ENCODE results near the gene DHX15. TPM values are rescaled to one million over a fixed set of nuclear protein-coding genes. Genes with fewer than 3 reads are reported as not detected.

The DHX15 gene
- total RNA-seq, 1 donor from 2014 or later = 165 TPM

- Histone ChIP-seq H3K36me3 (ENCODE audit: control insufficient read depth in 3 of 3, insufficient read depth in 3 of 3, low read length in 3 of 3) (peaks cover 4 to 10% (median 4%) of the 10 kb centered on the region in 3 donors), H3K9ac (ENCODE audit: low read depth in 1 of 3, low read length in 3 of 3) (no peak overlapping the region), H3K9me3 (ENCODE audit: control insufficient read depth in 3 of 3, low read length in 3 of 3) (no peaks in the 10 kb centered on the region), H3K4me1 (ENCODE audit: control insufficient read depth in 3 of 3, insufficient read depth in 3 of 3, low read length in 3 of 3) (peaks cover 4 to 11% (median 10%) of the 10 kb centered on the region in 3 donors), H3K27me3 (ENCODE audit: control insufficient read depth in 3 of 3, insufficient read depth in 3 of 3, low read length in 3 of 3) (no peaks in the 10 kb centered on the region), H3K4me3 (ENCODE audit: low read length in 3 of 3) (no peak overlapping the region), H3K27ac (ENCODE audit: low read depth, low read length) (no peak overlapping the region)
Observed at GRCh38 chr4:24569662-24570061, 14.7 kb downstream of the DHX15 start.

GRCh38 chr4:24568425-24568824 is 15.9 kb downstream of the DHX15 start:
- no peak overlapping the region for H3K27ac ChIP-seq (ENCODE audit: low read depth, low read length)
- H3K4me1 ChIP-seq (ENCODE audit: control insufficient read depth in 3 of 3, insufficient read depth in 3 of 3, low read length in 3 of 3) = peaks cover 6 to 11% (median 10%) of the 10 kb centered on the region in 3 donors
- H3K36me3 ChIP-seq (ENCODE audit: control insufficient read depth in 3 of 3, insufficient read depth in 3 of 3, low read length in 3 of 3) = peaks cover under 1 to 7% (median 4%) of the 10 kb centered on the region in 3 donors
- no peaks in the 10 kb centered on the region for H3K27me3 ChIP-seq (ENCODE audit: control insufficient read depth in 3 of 3, insufficient read depth in 3 of 3, low read length in 3 of 3)
- no peak overlapping the region for H3K9ac ChIP-seq (ENCODE audit: low read depth in 1 of 3, low read length in 3 of 3)
- H3K4me3 ChIP-seq (ENCODE audit: low read length in 3 of 3) = no peak overlapping the region
- no peaks in the 10 kb centered on the region for H3K9me3 ChIP-seq (ENCODE audit: control insufficient read depth in 3 of 3, low read length in 3 of 3)

GRCh38 chr4:24565054-24565453 is 19.3 kb downstream of the DHX15 start:
- Histone ChIP-seq H3K9me3 (ENCODE audit: control insufficient read depth in 3 of 3, low read length in 3 of 3) (no peaks in the 10 kb centered on the region), H3K27me3 (ENCODE audit: control insufficient read depth in 3 of 3, insufficient read depth in 3 of 3, low read length in 3 of 3) (no peaks in the 10 kb centered on the region), H3K9ac (ENCODE audit: low read depth in 1 of 3, low read length in 3 of 3) (no peak overlapping the region), H3K4me1 (ENCODE audit: control insufficient read depth in 3 of 3, insufficient read depth in 3 of 3, low read length in 3 of 3) (peaks cover 3 to 9% (median 5%) of the 10 kb centered on the region in 3 donors), H3K27ac (ENCODE audit: low read depth, low read length) (no peak overlapping the region), H3K36me3 (ENCODE audit: control insufficient read depth in 3 of 3, insufficient read depth in 3 of 3, low read length in 3 of 3) (peaks cover 0 to 2% (median 0%) of the 10 kb centered on the region in 3 donors), H3K4me3 (ENCODE audit: low read length in 3 of 3) (no peak overlapping the region)

- Histone ChIP-seq H3K36me3 (ENCODE audit: control insufficient read depth in 3 of 3, insufficient read depth in 3 of 3, low read length in 3 of 3) (no peaks in the 10 kb centered on the region), H3K4me1 (ENCODE audit: control insufficient read depth in 3 of 3, insufficient read depth in 3 of 3, low read length in 3 of 3) (peaks cover 3 to 5% (median 5%) of the 10 kb centered on the region in 3 donors), H3K9ac (ENCODE audit: low read depth in 1 of 3, low read length in 3 of 3) (no peak overlapping the region), H3K27me3 (ENCODE audit: control insufficient read depth in 3 of 3, insufficient read depth in 3 of 3, low read length in 3 of 3) (no peaks in the 10 kb centered on the region), H3K9me3 (ENCODE audit: control insufficient read depth in 3 of 3, low read length in 3 of 3) (no peaks in the 10 kb centered on the region), H3K4me3 (ENCODE audit: low read length in 3 of 3) (no peak overlapping the region), H3K27ac (ENCODE audit: low read depth, low read length) (no peak overlapping the region)
Observed at GRCh38 chr4:24564488-24564887, 19.9 kb downstream of the DHX15 start.

GRCh38 chr4:24561438-24562139 is 22.8 kb downstream of the DHX15 start:
- Histone ChIP-seq H3K27ac (ENCODE audit: low read depth, low read length) (no peak overlapping the region), H3K27me3 (ENCODE audit: control insufficient read depth in 3 of 3, insufficient read depth in 3 of 3, low read length in 3 of 3) (no peaks in the 10 kb centered on the region), H3K4me3 (ENCODE audit: low read length in 3 of 3) (no peak overlapping the region), H3K4me1 (ENCODE audit: control insufficient read depth in 3 of 3, insufficient read depth in 3 of 3, low read length in 3 of 3) (peaks cover 4 to 14% (median 5%) of the 10 kb centered on the region in 3 donors), H3K9me3 (ENCODE audit: control insufficient read depth in 3 of 3, low read length in 3 of 3) (no peaks in the 10 kb centered on the region), H3K9ac (ENCODE audit: low read depth in 1 of 3, low read length in 3 of 3) (no peak overlapping the region), H3K36me3 (ENCODE audit: control insufficient read depth in 3 of 3, insufficient read depth in 3 of 3, low read length in 3 of 3) (no peaks in the 10 kb centered on the region)

- Histone ChIP-seq H3K9me3 (ENCODE audit: control insufficient read depth in 3 of 3, low read length in 3 of 3) (no peaks in the 10 kb centered on the region), H3K36me3 (ENCODE audit: control insufficient read depth in 3 of 3, insufficient read depth in 3 of 3, low read length in 3 of 3) (no peaks in the 10 kb centered on the region), H3K27ac (ENCODE audit: low read depth, low read length) (no peak overlapping the region), H3K4me3 (ENCODE audit: low read length in 3 of 3) (no peak overlapping the region), H3K4me1 (ENCODE audit: control insufficient read depth in 3 of 3, insufficient read depth in 3 of 3, low read length in 3 of 3) (peaks cover 2 to 10% (median 5%) of the 10 kb centered on the region in 3 donors), H3K9ac (ENCODE audit: low read depth in 1 of 3, low read length in 3 of 3) (no peak overlapping the region), H3K27me3 (ENCODE audit: control insufficient read depth in 3 of 3, insufficient read depth in 3 of 3, low read length in 3 of 3) (no peaks in the 10 kb centered on the region)
Observed at GRCh38 chr4:24560868-24561368, 23.4 kb downstream of the DHX15 start.

- Histone ChIP-seq H3K9me3 (ENCODE audit: control insufficient read depth in 3 of 3, low read length in 3 of 3) (no peaks in the 10 kb centered on the region), H3K4me1 (ENCODE audit: control insufficient read depth in 3 of 3, insufficient read depth in 3 of 3, low read length in 3 of 3) (peaks cover 2 to 9% (median 7%) of the 10 kb centered on the region in 3 donors), H3K4me3 (ENCODE audit: low read length in 3 of 3) (no peak overlapping the region), H3K27ac (ENCODE audit: low read depth, low read length) (no peak overlapping the region), H3K27me3 (ENCODE audit: control insufficient read depth in 3 of 3, insufficient read depth in 3 of 3, low read length in 3 of 3) (no peaks in the 10 kb centered on the region), H3K36me3 (ENCODE audit: control insufficient read depth in 3 of 3, insufficient read depth in 3 of 3, low read length in 3 of 3) (no peaks in the 10 kb centered on the region), H3K9ac (ENCODE audit: low read depth in 1 of 3, low read length in 3 of 3) (no peak overlapping the region)
Observed at GRCh38 chr4:24559889-24560288, 24.5 kb downstream of the DHX15 start.

GRCh38 chr4:24559032-24559821 is 25.1 kb downstream of the DHX15 start:
- H3K36me3 ChIP-seq (ENCODE audit: control insufficient read depth in 3 of 3, insufficient read depth in 3 of 3, low read length in 3 of 3) = peaks cover 0 to 3% (median 0%) of the 10 kb centered on the region in 3 donors
- no peak overlapping the region for H3K4me3 ChIP-seq (ENCODE audit: low read length in 3 of 3)
- no peak overlapping the region for H3K9ac ChIP-seq (ENCODE audit: low read depth in 1 of 3, low read length in 3 of 3)
- H3K4me1 ChIP-seq (ENCODE audit: control insufficient read depth in 3 of 3, insufficient read depth in 3 of 3, low read length in 3 of 3) = peaks cover 2 to 9% (median 4%) of the 10 kb centered on the region in 3 donors
- no peaks in the 10 kb centered on the region for H3K27me3 ChIP-seq (ENCODE audit: control insufficient read depth in 3 of 3, insufficient read depth in 3 of 3, low read length in 3 of 3)
- H3K9me3 ChIP-seq (ENCODE audit: control insufficient read depth in 3 of 3, low read length in 3 of 3) = no peaks in the 10 kb centered on the region
- no peak overlapping the region for H3K27ac ChIP-seq (ENCODE audit: low read depth, low read length)

- H3K9me3 ChIP-seq (ENCODE audit: control insufficient read depth in 3 of 3, low read length in 3 of 3) = no peaks in the 10 kb centered on the region
- H3K36me3 ChIP-seq (ENCODE audit: control insufficient read depth in 3 of 3, insufficient read depth in 3 of 3, low read length in 3 of 3) = peaks cover 0 to 6% (median 0%) of the 10 kb centered on the region in 3 donors
- no peak overlapping the region for H3K9ac ChIP-seq (ENCODE audit: low read depth in 1 of 3, low read length in 3 of 3)
- no peak overlapping the region for H3K27ac ChIP-seq (ENCODE audit: low read depth, low read length)
- H3K4me1 ChIP-seq (ENCODE audit: control insufficient read depth in 3 of 3, insufficient read depth in 3 of 3, low read length in 3 of 3) = peaks cover 2 to 9% (median 4%) of the 10 kb centered on the region in 3 donors
- no peaks in the 10 kb centered on the region for H3K27me3 ChIP-seq (ENCODE audit: control insufficient read depth in 3 of 3, insufficient read depth in 3 of 3, low read length in 3 of 3)
- H3K4me3 ChIP-seq (ENCODE audit: low read length in 3 of 3) = no peak overlapping the region
Observed at GRCh38 chr4:24557026-24558025, 27.0 kb downstream of the DHX15 start.
